Central memory CD8-positive, alpha-beta T cell (primary cell): ENCODE measurements around the gene UBN2.
A peak's percentile ranks its signal among the peaks of the same experiment; 100 is the strongest.

Source experiments
- ATAC-seq: fragments of 150-1000 bp; cut with Tn5 transposase; replicated peaks from 2 replicates; pipeline ENCODE4 v1.10.0; 2022; ENCODE audit warnings: mild to moderate bottlenecking, moderate FRiP score, moderate number of reproducible peaks; ENCODE audit not compliant: poor library complexity, severe bottlenecking; ENCODE audit errors: extremely low read depth
- DNase-seq, 2 donors: peaks; one replicate each; pipeline ENCODE4 v3.0.0; 2021; ENCODE audit warnings: low spot score in 2 of 2
- H3K27ac Mint-ChIP-seq: one replicate; pipeline ENCODE4 v1.8.0; 2022; ENCODE audit warnings: low read depth, mild to moderate bottlenecking, moderate library complexity, mixed read lengths
- H3K27me3 Mint-ChIP-seq: one replicate; pipeline ENCODE4 v1.8.0; 2022; ENCODE audit warnings: mixed read lengths
- H3K36me3 Mint-ChIP-seq: one replicate; pipeline ENCODE4 v1.8.0; 2022; ENCODE audit warnings: mild to moderate bottlenecking, moderate library complexity, mixed read lengths; ENCODE audit not compliant: insufficient read depth
- H3K4me1 Mint-ChIP-seq: one replicate; pipeline ENCODE4 v1.8.0; 2022; ENCODE audit warnings: mixed read lengths
- H3K4me3 Mint-ChIP-seq: one replicate; pipeline ENCODE4 v1.8.0; 2022; ENCODE audit warnings: mild to moderate bottlenecking, moderate library complexity, mixed read lengths
- H3K9me3 Mint-ChIP-seq: one replicate; pipeline ENCODE4 v1.8.0; 2022; ENCODE audit warnings: mixed read lengths

The UBN2 gene

GRCh38 chr7:139242741-139243281 is 11.8 kb downstream of the UBN2 start:
- H3K27me3 Mint-ChIP-seq: no peaks in the 10 kb centered on the region
- H3K4me3 Mint-ChIP-seq: no peak overlapping the region
- no peak for ATAC-seq
- peaks cover 22% of the 10 kb centered on the region for H3K36me3 Mint-ChIP-seq
- no peaks in the 10 kb centered on the region for H3K9me3 Mint-ChIP-seq
- no peak overlapping the region for H3K27ac Mint-ChIP-seq
- H3K4me1 Mint-ChIP-seq: peaks cover 5% of the 10 kb centered on the region
- no peak for DNase-seq

- peaks cover 20% of the 10 kb centered on the region for H3K36me3 Mint-ChIP-seq
- no peak for DNase-seq
- no peak for ATAC-seq
- H3K27ac Mint-ChIP-seq: no peak overlapping the region
- no peaks in the 10 kb centered on the region for H3K27me3 Mint-ChIP-seq
- H3K4me1 Mint-ChIP-seq: peaks cover 16% of the 10 kb centered on the region
- no peaks in the 10 kb centered on the region for H3K9me3 Mint-ChIP-seq
- no peak overlapping the region for H3K4me3 Mint-ChIP-seq
These were observed 14.4 kb downstream of the UBN2 start for GRCh38 chr7:139245401-139245800.

GRCh38 chr7:139246494-139246893 is 15.5 kb downstream of the UBN2 start:
- Mint-ChIP-seq H3K36me3 (peaks cover 23% of the 10 kb centered on the region), H3K27ac (no peak overlapping the region), H3K4me3 (no peak overlapping the region), H3K4me1 (peaks cover 16% of the 10 kb centered on the region), H3K27me3 (no peaks in the 10 kb centered on the region), H3K9me3 (no peaks in the 10 kb centered on the region)
- ATAC-seq (no peak), DNase-seq (no peak)

GRCh38 chr7:139246905-139247304 is 15.9 kb downstream of the UBN2 start:
- no peak for ATAC-seq
- peaks cover 28% of the 10 kb centered on the region for H3K36me3 Mint-ChIP-seq
- no peaks in the 10 kb centered on the region for H3K27me3 Mint-ChIP-seq
- peaks cover 16% of the 10 kb centered on the region for H3K4me1 Mint-ChIP-seq
- no peak for DNase-seq
- no peak overlapping the region for H3K4me3 Mint-ChIP-seq
- H3K27ac Mint-ChIP-seq: no peak overlapping the region
- no peaks in the 10 kb centered on the region for H3K9me3 Mint-ChIP-seq

- peaks cover 32% of the 10 kb centered on the region for H3K36me3 Mint-ChIP-seq
- H3K27me3 Mint-ChIP-seq: no peaks in the 10 kb centered on the region
- H3K4me1 Mint-ChIP-seq: peaks cover 16% of the 10 kb centered on the region
- no peaks in the 10 kb centered on the region for H3K9me3 Mint-ChIP-seq
- ATAC-seq (peak; percentile 73), DNase-seq (no peak)
- no peak overlapping the region for H3K4me3 Mint-ChIP-seq
- no peak overlapping the region for H3K27ac Mint-ChIP-seq
These were observed 18.3 kb downstream of the UBN2 start for GRCh38 chr7:139249179-139249810.

DNA sequence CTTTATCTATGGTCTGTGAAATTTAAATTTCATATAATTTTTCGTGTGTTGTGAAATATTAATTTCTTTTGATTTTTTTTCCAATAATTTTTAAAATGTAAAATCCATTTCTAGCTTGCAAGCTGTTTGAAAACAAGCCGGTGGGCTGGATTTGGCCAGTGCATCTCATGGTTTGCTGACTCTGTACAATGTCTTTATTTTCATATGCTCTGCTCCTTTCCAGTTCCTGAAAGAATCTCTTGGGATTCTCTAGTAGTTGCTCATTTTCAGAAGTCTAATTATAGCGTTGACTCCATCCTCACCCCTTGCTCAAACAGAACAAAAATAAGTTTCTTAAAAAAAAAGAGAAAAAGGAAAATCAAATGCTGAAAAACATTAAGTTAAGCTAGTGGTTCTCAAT is 21.4 kb downstream of the UBN2 start:
- Mint-ChIP-seq H3K9me3 (no peaks in the 10 kb centered on the region), H3K4me1 (peaks cover 10% of the 10 kb centered on the region), H3K27me3 (no peaks in the 10 kb centered on the region), H3K36me3 (peaks cover 37% of the 10 kb centered on the region), H3K4me3 (no peak overlapping the region), H3K27ac (no peak overlapping the region)
- no peak for DNase-seq
- ATAC-seq: no peak

DNA sequence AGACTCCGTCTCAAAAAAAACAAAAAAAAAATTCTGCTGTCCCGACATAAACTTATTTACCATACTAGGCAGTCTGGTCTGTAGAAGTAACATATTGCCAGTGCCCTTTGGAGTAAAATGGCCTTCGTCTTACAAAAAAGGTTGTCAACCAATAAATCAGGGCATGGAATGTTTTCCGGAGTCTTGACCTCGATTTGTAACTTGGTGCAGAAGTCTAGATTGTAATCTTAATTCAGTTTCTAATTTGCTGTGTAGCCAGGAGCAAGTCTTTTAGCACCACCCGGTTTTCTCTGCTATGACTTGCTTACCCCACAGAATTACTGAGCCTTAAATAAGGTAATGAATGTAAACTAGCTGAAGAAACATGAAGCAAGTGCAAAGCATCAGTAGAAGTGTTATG is 23.2 kb downstream of the UBN2 start:
- peaks cover 41% of the 10 kb centered on the region for H3K36me3 Mint-ChIP-seq
- H3K27me3 Mint-ChIP-seq: no peaks in the 10 kb centered on the region
- H3K9me3 Mint-ChIP-seq: no peaks in the 10 kb centered on the region
- ATAC-seq (no peak), DNase-seq (no peak)
- no peak overlapping the region for H3K27ac Mint-ChIP-seq
- peaks cover 10% of the 10 kb centered on the region for H3K4me1 Mint-ChIP-seq
- H3K4me3 Mint-ChIP-seq: no peak overlapping the region

DNA sequence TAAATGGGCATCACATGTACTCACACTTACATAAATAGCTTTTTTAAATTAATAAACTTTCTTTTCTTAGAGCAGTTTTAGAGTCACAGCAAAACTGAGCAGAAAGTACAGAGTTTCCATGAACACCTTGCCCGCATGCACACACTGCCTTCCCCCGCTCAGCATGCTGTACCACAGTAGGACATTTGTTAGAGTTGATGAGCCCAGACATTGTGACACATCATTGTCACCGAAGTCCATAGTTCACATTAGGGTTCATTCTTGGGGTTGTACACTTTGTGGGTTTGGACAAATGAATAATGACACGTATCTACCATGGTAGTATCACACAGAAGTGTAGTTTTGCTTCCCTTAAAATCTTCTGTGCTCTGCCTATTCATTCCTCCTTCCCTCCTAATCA is 23.7 kb downstream of the UBN2 start:
- H3K27me3 Mint-ChIP-seq: no peaks in the 10 kb centered on the region
- no peak overlapping the region for H3K4me3 Mint-ChIP-seq
- ATAC-seq: no peak

DNA sequence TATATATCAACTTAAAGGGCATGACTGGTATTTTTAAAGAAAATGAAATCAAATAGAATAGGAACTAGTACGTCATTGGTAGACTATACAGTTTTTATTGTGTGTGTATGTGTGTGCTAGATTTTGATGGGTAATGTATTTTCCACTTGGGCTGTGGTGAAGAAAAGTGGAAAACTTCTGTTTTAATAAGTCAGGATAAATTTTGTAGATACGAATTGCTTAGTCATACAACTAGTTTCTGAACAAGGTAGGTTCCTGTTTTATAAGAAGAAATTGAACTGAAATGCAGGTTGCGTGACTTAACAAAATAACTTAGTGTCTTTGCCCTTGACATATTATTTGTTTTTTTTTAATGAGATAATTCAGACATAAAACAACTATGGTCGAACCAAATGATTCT is 24.3 kb downstream of the UBN2 start:
- DNase-seq (no peak), ATAC-seq (no peak)
- Mint-ChIP-seq H3K27ac (no peak overlapping the region), H3K4me3 (no peak overlapping the region), H3K27me3 (no peaks in the 10 kb centered on the region), H3K4me1 (peaks cover 5% of the 10 kb centered on the region), H3K9me3 (no peaks in the 10 kb centered on the region), H3K36me3 (peaks cover 43% of the 10 kb centered on the region)

More for the DNA sequence above, 23.7 kb downstream of the UBN2 start:
- Mint-ChIP-seq H3K4me1 (peaks cover 7% of the 10 kb centered on the region), H3K36me3 (peaks cover 41% of the 10 kb centered on the region), H3K9me3 (no peaks in the 10 kb centered on the region), H3K27ac (no peak overlapping the region)
- DNase-seq: no peak

DNA sequence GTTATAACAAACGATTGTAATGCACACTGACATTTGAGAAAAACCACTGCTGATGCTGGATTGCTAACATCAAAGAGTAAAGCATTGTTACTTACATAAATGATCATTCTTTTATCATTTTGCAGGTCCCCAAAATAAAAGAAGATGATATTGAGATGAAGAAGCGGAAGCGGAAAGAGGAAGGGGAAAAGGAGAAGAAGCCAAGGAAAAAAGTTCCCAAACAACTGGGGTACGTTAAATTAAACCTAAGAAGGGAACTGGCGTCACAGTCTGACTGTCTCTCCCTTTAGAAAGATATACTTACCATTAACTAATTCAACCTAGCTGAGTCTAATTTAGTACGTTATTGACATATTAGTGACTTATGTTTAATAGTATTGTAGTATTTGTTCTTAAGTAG is 28.1 kb downstream of the UBN2 start:
- no peaks in the 10 kb centered on the region for H3K9me3 Mint-ChIP-seq
- H3K4me3 Mint-ChIP-seq: no peak overlapping the region
- ATAC-seq (no peak), DNase-seq (no peak)
- H3K36me3 Mint-ChIP-seq: peaks cover 36% of the 10 kb centered on the region
- no peaks in the 10 kb centered on the region for H3K27me3 Mint-ChIP-seq
- H3K4me1 Mint-ChIP-seq: peaks cover 5% of the 10 kb centered on the region
- H3K27ac Mint-ChIP-seq: no peak overlapping the region

GRCh38 chr7:139264220-139264619 is 33.2 kb downstream of the UBN2 start:
- Mint-ChIP-seq H3K36me3 (peaks cover 38% of the 10 kb centered on the region), H3K9me3 (no peaks in the 10 kb centered on the region), H3K4me3 (no peak overlapping the region), H3K4me1 (peaks cover under 1% of the 10 kb centered on the region), H3K27ac (no peak overlapping the region), H3K27me3 (no peaks in the 10 kb centered on the region)
- DNase-seq (no peak), ATAC-seq (no peak)

GRCh38 chr7:139265673-139266072 is 34.6 kb downstream of the UBN2 start:
- H3K27ac Mint-ChIP-seq: no peak overlapping the region
- H3K9me3 Mint-ChIP-seq: no peaks in the 10 kb centered on the region
- peaks cover 33% of the 10 kb centered on the region for H3K36me3 Mint-ChIP-seq
- no peak for ATAC-seq
- H3K4me3 Mint-ChIP-seq: no peak overlapping the region
- no peaks in the 10 kb centered on the region for H3K4me1 Mint-ChIP-seq
- H3K27me3 Mint-ChIP-seq: no peaks in the 10 kb centered on the region
- no peak for DNase-seq

DNA sequence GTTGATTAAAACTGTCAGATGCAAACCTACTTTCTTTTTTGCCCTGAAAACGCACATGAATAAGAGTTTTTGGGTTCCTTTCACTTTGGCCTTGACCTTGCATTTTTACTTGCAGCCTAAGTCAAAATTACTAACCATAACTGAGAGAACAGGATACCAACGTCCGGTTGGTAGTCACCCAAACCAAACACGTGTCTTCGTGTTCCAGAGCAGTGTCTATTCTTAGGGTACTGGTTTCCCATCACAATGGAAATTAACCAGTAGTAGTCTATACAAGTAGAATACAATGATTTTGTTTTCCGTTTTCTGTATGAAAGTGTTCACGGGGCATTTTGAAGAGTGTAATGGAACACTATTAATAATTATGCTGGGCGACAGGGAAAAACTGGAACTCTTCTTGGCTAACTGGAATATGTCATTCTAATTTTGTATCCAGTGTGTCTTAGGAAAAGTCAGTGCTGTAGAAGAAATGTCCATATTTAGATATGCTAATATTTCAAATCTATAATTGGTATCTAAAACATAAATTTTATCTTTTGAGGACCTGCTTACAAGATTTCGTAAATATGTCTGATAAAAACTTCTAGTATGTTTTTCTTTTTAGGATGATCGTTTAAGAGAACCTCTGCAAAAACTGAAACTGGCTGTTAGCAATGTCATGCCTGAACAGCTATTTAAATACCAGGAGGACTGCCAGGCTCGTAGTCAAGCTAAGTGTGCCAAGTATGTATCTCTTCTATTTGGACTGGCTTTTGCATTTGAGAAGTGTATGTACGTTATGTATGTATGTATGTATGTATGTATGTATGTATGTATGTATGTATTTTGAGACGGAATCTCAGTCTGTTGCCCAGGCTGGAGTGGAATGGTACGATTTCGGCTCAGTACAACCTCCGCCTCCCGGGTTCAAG is 40.9 kb downstream of the UBN2 start:
- DNase-seq (no peak), ATAC-seq (no peak)
- peaks cover 38% of the 10 kb centered on the region for H3K36me3 Mint-ChIP-seq
- H3K27ac Mint-ChIP-seq: no peak overlapping the region
- no peaks in the 10 kb centered on the region for H3K27me3 Mint-ChIP-seq
- no peaks in the 10 kb centered on the region for H3K4me1 Mint-ChIP-seq
- no peaks in the 10 kb centered on the region for H3K9me3 Mint-ChIP-seq
- H3K4me3 Mint-ChIP-seq: no peak overlapping the region
